RPMI7951 (cell line): Measurements from ENCODE around the gene WDFY2. TPM values are rescaled to one million over a fixed set of nuclear protein-coding genes. Genes with fewer than 3 reads are reported as not detected.

Experiments used
- DNase-seq: peaks from one replicate; pipeline ENCODE4 v3.0.0-alpha.2; 2012; ENCODE audit warnings: low read depth
- total RNA-seq: library from RNA; depleted of rRNA; stranded (reverse); fragments of >200 nt; shearing (Covaris generic); gene quantifications from 2 replicates; pipeline ENCODE4 v1.2.3, GENCODE V29; 2014

Gene WDFY2
- total RNA-seq, 1 experiment from 2014 or later, result 3.4 TPM

GRCh38 chr13:51704399-51705313 lies 120.4 kb downstream of the WDFY2 start:
- DNase-seq, result no peak

DNA sequence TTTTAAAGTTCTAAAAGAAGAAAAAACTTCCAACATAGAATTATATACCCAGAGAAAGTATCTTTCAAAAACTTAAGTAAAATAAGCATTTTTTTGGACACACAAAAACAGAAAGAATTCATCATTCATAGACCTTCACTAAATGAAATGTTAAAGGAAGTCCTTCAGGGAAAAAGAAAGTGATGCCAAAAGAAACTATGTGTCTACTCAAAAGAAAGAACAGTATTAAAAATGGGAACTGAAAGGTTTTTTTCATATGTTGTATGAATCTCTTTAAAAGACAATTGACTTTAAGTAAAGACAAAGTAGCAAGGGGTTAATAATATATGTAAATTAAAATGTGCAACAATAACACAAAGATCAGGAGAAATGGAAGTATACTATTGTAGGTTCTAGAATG lies 123.2 kb downstream of the WDFY2 start:
- DNase-seq, result no peak

DNA sequence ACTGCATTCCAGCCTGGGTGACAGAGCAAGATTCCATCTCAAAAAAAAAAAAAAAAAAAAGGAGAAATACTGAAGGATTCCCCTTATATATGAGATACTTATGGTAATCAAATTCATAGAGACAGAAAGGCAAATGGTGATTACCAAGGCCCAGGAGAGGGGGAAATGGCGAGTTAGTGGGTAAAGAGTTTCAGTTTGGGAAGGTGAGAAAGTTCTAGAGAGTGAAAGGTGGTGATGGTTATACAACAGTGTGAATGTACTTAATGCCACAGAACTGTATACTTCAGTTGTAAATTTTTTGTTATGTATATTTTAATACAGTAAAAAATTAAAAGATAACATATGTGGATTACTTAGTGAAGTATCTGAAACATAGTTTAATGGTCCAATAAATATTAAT lies 129.5 kb downstream of the WDFY2 start:
- DNase-seq, result no peak

DNA sequence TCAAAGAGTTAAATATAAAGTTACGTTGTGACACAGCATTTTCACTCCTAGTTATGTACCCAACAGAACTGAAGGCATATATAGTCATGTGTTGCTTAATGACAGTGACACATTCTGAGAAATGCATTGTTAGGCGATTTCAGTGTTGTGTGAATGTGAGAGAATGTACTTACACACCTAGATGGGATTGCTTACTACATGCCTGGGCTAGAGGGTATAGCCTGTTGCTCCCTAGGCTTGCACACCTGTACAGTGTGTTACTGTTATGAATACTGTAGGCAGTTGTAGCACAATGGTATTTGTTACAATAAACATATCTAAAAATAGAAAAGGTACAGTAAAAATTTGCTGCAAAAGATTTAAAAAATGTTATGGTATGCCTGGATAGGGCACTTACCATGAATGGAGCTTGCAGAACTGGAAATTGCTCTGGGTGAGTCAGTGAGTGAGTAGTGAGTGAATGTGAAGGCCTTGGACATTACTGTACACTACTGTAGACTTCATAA lies 130.5 kb downstream of the WDFY2 start:
- DNase-seq, result peak; percentile 45

DNA sequence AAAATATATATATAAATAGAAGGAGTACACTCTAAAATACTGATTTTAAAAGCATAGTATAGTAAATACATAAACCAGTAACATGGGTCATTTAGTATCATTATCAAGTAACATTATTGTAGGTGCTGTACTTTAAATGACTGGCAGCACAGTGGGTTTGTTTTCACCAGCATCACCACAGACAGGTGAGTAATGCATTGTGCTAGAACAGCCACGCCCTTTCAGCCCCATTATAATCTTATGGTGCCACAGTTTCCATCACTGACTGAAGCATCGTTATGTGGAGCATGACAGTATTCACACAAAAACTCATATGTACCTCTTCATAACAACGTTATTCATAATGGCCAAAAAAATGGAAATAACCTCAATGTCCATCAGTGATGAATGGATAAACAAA lies 131.4 kb downstream of the WDFY2 start:
- DNase-seq, result no peak

- DNase-seq, result no peak
Observed at GRCh38 chr13:51717786-51718398, 133.6 kb downstream of the WDFY2 start.

GRCh38 chr13:51719394-51719793 lies 135.1 kb downstream of the WDFY2 start:
- no peak for DNase-seq

DNA sequence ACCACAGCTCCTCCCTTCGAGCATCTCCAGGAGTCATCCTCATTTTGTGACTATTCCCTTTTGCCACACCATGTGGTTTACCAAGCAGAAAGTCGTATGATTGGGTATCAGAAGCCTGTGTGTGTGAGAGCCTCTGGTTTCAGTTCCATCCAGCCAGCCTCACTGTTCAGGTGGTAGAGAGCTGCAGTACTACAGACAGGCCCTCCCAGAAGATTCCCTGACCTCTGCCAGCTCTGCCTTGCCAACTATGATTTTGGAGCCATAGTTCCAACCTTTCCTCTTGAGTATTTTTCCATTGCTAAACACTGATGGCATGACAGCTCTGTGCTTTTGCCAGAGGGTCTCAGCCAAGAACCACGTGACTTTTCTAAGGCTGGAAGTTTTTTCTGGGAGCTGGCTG lies 137.2 kb downstream of the WDFY2 start:
- DNase-seq, result peak; percentile 28

GRCh38 chr13:51723529-51723928 lies 139.3 kb downstream of the WDFY2 start:
- DNase-seq, result no peak

- no peak for DNase-seq
Observed at GRCh38 chr13:51724721-51725120, 140.5 kb downstream of the WDFY2 start.

DNA sequence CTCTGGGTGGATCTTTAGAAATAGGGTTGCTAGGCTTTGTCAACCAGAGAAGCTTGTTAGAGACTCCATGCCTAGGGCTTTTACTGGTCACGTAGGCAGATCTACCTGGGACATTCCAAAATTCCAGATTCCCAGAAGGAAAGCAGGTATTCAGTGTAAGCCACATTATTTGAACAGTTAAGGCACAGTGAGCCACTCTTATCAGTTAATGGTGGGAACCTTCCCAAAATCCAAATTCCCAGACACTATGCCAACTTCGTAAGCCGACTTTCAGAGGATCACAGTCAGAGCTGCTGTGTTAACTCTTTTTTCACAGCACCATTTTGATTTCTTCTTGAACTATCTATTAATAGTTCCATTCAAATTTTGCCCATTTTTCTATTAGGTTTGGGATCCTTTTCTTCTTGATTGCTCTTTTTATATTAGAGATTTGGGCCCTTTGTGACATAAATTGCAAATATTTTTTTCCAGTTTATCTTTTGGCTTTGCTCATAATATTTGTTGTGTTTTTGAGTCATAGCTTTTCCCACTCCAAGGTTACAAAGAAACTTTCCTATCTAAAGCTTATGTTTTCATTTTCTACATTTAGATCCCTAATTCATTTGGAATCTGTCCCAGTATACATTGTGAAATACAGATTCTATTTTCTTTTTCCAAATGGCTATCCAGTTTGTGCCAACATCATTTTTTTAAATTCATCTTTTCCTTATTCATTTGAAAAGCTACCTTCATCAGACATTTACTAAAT lies 142.4 kb downstream of the WDFY2 start:
- peak; percentile 34 for DNase-seq

GRCh38 chr13:51727634-51728274 lies 143.5 kb downstream of the WDFY2 start:
- peak; percentile 34 for DNase-seq

DNA sequence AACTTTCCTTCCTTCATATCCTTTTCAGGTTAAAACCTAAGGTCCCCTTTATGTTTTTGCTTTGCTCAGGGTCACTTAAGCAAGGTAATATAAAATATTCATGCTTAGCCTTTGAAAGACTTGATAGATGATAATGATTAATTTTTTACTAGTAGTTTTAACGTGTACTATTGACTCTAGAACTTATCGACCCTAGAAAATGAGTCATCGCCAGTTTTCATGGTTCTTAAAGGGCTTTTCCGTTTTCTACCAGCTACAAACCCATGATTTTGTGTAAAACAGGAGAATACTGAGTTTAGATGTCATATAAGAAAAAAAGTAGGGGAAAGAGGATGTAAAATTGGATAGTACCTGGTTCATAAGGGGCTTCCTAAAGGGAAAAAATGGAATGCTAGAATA lies 144.0 kb downstream of the WDFY2 start:
- DNase-seq, result peak; percentile 42

- DNase-seq, result peak; percentile 92
Observed at GRCh38 chr13:51728972-51729371, 144.7 kb downstream of the WDFY2 start.

DNA sequence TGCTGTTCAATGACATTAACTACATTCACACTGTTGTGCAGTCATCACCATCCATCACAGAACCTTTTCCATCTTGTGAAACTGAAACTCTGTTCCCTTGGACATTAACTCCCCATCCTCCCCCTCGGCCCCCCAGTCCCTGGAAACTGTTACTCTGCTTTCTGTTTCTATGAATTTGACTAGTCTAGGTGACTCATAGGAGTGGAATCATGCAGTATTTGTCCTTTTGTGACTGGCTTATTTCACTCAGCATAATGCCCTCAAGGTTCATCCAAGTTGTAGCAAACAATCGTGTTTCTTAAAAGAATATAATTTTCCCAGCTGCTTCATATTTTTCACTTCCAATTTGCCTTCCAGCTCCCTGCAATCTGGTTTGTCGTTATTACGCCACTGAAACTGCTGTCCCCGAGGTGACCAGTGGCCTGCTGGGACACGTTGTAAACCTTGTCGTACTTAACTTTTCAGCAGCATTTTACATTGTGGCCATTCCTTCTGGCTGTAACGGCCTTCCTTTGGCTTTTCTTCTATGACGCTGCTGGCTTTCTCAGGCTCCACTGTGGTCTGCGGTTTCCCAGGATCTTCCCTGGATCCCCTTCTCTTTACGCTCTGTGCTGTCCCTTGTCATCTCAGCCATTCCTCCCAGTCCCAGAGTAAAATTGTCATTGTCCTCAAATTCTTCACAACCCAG lies 145.7 kb downstream of the WDFY2 start:
- DNase-seq, result peak; percentile 94

DNA sequence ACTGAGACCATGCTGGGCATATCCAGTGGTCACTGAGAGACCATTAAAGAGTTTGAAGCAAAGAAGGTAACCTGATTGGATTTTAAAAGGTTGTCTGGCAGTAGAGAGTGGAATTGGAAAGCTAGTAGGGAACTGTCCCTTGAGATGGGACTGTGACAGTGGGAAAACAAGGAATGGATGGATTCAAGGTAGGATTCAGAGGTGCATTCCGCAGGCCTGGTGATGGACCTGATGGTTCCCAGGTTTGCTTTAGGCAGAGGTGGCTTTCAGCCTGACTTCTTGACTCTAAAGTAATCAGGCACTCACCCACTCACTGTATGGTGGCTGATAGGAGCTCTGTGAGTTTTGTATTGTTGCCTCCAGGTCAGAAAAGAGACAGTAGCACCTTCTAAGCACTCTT lies 146.7 kb downstream of the WDFY2 start:
- no peak for DNase-seq

DNA sequence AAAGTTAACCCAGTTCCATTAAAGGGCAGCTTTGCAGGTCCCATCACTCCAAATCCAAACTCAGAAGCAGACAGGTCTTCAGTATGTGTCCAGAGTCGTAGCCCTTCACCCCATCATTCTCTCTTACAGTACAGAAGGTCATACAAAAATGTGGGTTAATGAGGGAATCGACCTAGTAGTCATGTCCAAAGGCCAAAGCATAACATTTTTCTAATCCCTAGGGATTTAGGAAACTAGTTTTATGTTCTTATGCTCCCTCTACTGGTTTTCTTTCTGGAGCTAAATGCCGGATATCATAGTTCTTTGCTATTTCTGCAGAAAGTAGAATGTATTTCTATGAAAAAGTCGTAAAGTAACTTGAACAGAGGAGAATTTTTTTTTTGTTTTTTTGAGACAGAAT lies 147.5 kb downstream of the WDFY2 start:
- peak; percentile 58 for DNase-seq

DNA sequence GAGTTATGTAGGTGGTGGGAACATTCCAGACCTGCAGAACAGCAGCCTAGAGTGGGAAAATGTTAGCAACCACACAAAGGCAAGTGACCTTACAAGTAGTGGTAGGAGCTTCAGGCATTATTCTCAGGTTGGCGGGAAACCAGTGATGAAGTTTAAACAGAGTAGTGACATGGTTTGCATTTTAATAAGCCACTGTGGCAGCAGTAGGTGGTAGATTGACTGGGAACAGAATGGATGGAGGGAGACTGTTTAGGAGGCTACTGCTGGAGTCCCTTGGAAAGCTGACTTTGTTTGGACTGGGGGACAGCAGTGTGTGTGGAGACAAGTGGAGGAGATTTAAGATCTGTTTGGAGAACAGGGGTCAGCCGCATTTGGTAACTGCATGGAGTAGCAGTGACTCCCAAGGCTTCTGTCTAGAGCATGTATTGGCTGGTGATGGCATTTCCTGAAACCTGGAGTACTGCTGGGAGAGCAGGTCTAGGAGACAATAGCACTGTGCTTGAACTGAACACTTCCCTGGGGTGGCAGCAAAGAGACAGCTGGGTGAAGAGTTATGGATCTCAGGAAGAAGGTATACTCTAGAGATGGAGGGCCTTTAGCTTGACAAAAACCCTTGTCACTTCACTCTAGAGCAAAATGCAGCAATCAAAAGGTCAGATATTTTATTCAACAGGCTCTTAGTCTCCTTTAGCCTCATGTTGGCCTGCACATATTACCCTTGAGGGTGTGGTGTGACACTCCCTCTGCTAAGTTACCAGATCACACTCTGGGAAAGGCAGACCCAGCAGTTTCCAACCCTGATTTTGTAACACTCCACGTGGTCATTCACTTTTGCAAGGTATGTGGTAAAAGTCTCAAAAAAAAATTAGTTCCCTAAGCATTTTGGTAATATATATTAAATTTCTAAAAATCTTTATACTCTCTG lies 149.4 kb downstream of the WDFY2 start:
- DNase-seq, result peak; percentile 9

- no peak for DNase-seq
Observed at GRCh38 chr13:51734786-51735185, 150.5 kb downstream of the WDFY2 start.

DNA sequence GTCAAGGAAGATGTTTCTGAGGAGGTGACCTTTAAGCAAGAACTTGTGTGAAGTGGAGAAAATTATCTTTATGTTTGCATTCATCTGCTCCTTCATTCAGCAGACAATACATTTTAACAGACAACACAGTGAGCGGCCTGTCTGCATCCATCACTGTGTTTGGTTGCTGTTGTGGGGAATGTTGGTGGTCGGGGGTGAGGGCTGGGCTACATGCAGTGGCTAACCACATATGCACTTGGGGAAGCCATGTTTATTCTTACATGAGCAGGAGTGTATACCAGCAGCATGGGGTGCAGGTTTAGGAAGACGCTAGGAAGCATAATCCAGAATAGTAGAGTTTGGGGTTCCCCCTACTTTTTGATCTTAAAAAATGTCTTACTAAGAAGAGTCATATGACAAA lies 153.3 kb downstream of the WDFY2 start:
- DNase-seq, result no peak
